Measurements from ENCODE around the gene RGS1. TPM values are rescaled to one million over a fixed set of nuclear protein-coding genes. Genes with fewer than 3 reads are reported as not detected.
A peak's percentile ranks its signal among the peaks of the same experiment; 100 is the strongest.
"Not testable (repeated sequence)": the region's sequence is repeated elsewhere in the genome, so short reads cannot be mapped to it uniquely, and the experiment has no call there.

The RGS1 gene
- total RNA-seq, 2 donors from 2014 or later = 22.8 to 24.7 TPM

DNA sequence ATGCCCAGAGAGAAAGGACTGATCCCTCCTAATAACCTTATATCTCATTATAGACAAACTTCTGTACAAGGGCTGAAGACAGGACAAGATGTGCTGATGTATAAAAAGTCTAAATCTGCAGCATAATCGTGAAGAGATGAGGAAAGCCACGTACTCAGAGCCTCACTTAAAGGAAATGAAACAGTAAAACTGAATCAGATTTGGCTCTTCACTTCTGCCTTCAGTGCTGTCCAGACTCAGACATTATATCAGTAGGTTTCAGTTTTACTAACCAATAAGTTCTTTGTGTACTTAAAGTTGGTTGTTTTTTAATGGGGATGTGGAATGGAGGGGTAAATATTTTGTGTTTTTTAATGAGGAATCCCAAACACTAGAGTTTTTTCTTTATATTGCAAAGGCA, 45.3 kb upstream of the RGS1 start:
- no peaks in the 10 kb centered on the region for H3K36me3 ChIP-seq
- TF ChIP-seq, protein P1, sequence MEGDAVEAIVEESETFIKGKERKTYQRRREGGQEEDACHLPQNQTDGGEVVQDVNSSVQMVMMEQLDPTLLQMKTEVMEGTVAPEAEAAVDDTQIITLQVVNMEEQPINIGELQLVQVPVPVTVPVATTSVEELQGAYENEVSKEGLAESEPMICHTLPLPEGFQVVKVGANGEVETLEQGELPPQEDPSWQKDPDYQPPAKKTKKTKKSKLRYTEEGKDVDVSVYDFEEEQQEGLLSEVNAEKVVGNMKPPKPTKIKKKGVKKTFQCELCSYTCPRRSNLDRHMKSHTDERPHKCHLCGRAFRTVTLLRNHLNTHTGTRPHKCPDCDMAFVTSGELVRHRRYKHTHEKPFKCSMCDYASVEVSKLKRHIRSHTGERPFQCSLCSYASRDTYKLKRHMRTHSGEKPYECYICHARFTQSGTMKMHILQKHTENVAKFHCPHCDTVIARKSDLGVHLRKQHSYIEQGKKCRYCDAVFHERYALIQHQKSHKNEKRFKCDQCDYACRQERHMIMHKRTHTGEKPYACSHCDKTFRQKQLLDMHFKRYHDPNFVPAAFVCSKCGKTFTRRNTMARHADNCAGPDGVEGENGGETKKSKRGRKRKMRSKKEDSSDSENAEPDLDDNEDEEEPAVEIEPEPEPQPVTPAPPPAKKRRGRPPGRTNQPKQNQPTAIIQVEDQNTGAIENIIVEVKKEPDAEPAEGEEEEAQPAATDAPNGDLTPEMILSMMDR (IDR thresholded peaks at IDR 0.05) = no peak
- peak overlapping the region in 1 of 2 donors; percentile 23 for H3K27ac ChIP-seq
- H3K27me3 ChIP-seq = no peaks in the 10 kb centered on the region
- H3K4me1 ChIP-seq = no peaks in the 10 kb centered on the region
- no peak overlapping the region for H3K4me3 ChIP-seq
- no peaks in the 10 kb centered on the region for H3K9me3 ChIP-seq
- DNase-seq (ENCODE audit: low spot score) = no peak

DNA sequence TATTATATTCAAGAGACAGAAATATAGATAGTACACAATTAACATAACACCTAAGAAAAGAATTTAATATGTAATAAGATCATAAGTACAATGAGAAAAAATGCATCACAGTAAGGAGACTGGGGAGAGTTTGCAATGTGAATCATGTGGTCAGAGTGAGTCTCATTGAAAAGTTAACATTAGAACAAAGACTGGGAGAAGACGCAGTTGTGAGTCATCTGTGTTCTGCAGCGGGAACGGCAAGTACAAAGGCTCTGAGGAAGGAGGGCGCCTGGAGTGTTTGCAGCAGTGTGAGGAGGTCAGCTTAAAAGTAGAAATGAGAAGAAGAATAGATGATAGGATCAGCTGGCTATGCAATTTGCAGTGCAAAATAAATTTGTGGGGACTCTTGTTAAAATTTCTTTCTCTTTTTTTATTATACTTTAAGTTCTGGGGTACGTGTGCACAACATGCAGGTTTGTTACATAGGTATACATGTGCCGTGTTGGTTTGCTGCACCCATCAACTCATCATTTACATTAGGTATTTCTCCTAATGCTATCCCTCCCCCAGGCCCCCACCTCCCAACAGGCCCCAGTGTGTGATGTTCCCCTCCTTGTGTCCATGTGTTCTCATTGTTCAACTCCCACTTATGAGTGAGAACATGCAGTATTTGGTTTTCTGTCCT, 44.4 kb upstream of the RGS1 start:
- not testable (repeated sequence) for H3K27ac ChIP-seq; DNase-seq (ENCODE audit: low spot score); H3K9me3 ChIP-seq; H3K36me3 ChIP-seq; H3K4me3 ChIP-seq; H3K4me1 ChIP-seq; H3K27me3 ChIP-seq

DNA sequence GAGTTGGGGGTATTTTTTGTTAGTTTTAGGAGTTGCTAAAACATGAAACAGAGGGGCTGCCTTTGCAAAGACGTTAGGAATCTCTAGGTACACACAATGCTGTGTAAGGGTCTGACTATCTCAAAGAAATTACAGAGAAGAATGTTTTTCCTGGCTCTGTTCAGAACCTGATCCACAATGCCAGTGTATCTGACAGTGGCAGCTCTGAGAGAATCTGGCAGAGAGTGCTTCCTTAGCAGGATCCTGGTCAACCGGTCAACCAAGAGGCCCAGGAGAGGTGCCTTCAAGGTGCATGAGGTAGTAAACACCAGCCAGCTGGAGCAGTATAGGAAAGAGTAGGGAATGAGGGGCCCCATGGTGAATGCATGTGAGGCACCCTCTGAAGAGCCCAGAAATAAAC, 40.9 kb upstream of the RGS1 start:
- H3K27ac ChIP-seq = no peak overlapping the region
- no peak overlapping the region for H3K4me3 ChIP-seq
- DNase-seq (ENCODE audit: low spot score) = no peak
- no peaks in the 10 kb centered on the region for H3K36me3 ChIP-seq
- TF ChIP-seq, protein P1 (IDR thresholded peaks at IDR 0.05) = no peak
- H3K27me3 ChIP-seq = no peaks in the 10 kb centered on the region
- no peaks in the 10 kb centered on the region for H3K9me3 ChIP-seq
- H3K4me1 ChIP-seq = peaks cover 0 to 7% of the 10 kb centered on the region in 2 donors

DNA sequence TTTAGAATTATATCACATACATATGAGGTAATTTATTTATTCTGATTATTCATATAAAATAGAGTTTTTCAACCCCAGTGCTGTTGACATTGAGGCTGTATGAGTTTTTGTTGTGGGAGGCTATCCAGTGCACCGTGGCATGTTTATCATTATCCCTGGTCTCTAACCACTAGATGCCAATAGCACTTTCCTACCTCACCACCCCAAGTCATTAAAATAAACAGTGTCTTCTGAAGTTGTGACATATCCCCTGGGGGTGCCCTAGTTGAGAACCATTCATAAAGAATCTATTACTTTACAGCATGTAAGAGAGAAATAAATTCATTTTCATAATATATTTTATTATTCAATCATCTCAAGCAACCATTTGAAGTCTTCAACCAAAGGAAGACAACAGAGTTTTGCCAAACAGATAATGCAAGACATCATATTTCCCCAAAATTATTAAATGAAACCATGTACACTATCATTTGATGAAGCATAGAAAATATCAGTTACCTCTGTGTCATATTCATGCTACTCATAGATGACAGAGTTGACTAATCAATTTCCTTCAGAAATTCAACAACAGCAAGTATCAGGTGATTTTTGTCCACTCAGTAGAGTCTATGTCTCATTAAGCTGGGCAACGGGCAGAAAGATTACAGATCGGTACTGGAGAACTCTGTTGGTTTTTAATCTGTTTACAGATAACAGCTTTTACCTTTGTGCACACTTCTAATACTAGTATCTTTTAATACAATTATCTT, 39.5 kb upstream of the RGS1 start:
- Histone ChIP-seq H3K4me3 (no peak overlapping the region), H3K4me1 (peaks cover 0 to 16% of the 10 kb centered on the region in 2 donors), H3K9me3 (no peaks in the 10 kb centered on the region), H3K36me3 (no peaks in the 10 kb centered on the region), H3K27me3 (no peaks in the 10 kb centered on the region), H3K27ac (no peak overlapping the region)
- no peak for DNase-seq (ENCODE audit: low spot score)
- TF ChIP-seq, protein P1 (IDR thresholded peaks at IDR 0.05) = no peak

DNA sequence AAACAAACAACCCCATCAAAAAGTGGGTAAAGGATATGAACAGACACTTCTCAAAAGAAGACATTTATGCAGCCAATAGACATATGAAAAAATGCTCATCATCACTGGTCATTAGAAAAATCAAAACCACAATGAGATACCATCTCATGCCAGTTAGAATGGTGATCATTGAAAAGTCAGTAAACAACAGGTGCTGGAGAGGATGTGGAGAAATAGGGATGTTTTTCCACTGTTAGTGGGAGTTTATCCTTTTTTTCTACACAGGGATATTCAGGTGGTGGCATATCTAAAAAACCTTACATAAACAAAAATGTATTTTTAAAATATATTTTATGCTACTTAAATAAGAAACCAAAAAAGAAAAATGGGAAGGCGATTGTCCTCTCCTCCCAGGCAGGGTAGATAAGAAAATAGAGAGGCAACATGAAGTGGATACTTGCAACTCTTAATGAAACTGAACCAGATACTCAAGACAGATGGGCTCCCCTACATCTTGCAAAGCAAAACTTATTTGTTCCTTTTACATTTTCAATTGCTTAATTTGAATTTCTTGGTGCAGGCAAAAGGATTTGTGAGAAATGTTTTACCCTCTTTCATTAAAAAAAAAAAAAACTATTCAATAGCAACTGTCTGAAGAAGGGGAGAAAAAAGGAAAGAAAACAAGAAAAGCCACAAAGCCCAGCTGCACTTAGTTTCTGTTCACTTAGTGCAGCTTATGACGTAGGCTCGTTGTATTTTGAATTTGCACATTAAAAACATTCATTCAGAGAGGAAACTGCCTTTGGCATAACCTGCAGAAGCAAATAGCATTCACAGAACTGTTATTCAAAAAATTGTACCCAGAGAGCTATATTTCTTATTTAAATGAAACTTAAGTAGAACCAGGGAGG, 36.9 kb upstream of the RGS1 start:
- Histone ChIP-seq H3K27me3 (no peaks in the 10 kb centered on the region), H3K4me3 (no peak overlapping the region), H3K9me3 (no peaks in the 10 kb centered on the region), H3K4me1 (peaks cover 0 to 16% of the 10 kb centered on the region in 2 donors), H3K36me3 (no peaks in the 10 kb centered on the region), H3K27ac (peak overlapping the region; percentile 25 to 41)
- DNase-seq (ENCODE audit: low spot score) = no peak
- TF ChIP-seq, protein P1 (IDR thresholded peaks at IDR 0.05) = no peak
